Smooth muscle cell (in vitro differentiated cells): ENCODE data around the gene HCK. TPM values are rescaled to one million over a fixed set of nuclear protein-coding genes. Genes with fewer than 3 reads are reported as not detected.
"Not testable (repeated sequence)": the region's sequence is repeated elsewhere in the genome, so short reads cannot be mapped to it uniquely, and the experiment has no call there.

Source experiments
- DNase-seq: peaks from one replicate; lab custom pipeline; 2025; ENCODE audit not compliant: unreplicated experiment; lab: John Stamatoyannopoulos, UW
- H2AFZ ChIP-seq: fragments of 200-600 bp; sonication (generic); 2 replicates; pipeline ENCODE4 v1.6.0; 2016; ENCODE audit warnings: antibody characterized with exemption, low read depth, mild to moderate bottlenecking
- H3F3A ChIP-seq: fragments of 200-600 bp; sonication (generic); 2 replicates; pipeline ENCODE4 v1.6.0; 2017; ENCODE audit warnings: antibody characterized with exemption, low read depth
- H3K27ac ChIP-seq: fragments of 200-600 bp; sonication (generic); 2 replicates; pipeline ENCODE4 v1.5.1; 2016; ENCODE audit warnings: low read depth, mild to moderate bottlenecking
- H3K27me3 ChIP-seq: fragments of 200-600 bp; sonication (generic); 2 replicates; pipeline ENCODE4 v1.6.1; 2016; ENCODE audit warnings: low read depth, mild to moderate bottlenecking
- H3K36me3 ChIP-seq: fragments of 200-600 bp; sonication (generic); 2 replicates; pipeline ENCODE4 v1.5.1; 2016; ENCODE audit warnings: low read depth
- H3K4me1 ChIP-seq: fragments of 200-600 bp; sonication (generic); 2 replicates; pipeline ENCODE4 v1.5.1; 2016; ENCODE audit warnings: low read depth
- H3K4me2 ChIP-seq: fragments of 200-600 bp; sonication (generic); 2 replicates; pipeline ENCODE4 v1.6.0; 2016; ENCODE audit warnings: mild to moderate bottlenecking
- H3K4me3 ChIP-seq: fragments of 200-600 bp; sonication (generic); 2 replicates; pipeline ENCODE4 v1.5.1; 2016; ENCODE audit warnings: mild to moderate bottlenecking
- H3K79me2 ChIP-seq: fragments of 200-600 bp; sonication (generic); 2 replicates; pipeline ENCODE4 v1.6.0; 2016; ENCODE audit warnings: low read depth, mild to moderate bottlenecking
- H3K9ac ChIP-seq: fragments of 200-600 bp; sonication (generic); 2 replicates; pipeline ENCODE4 v1.6.0; 2016; ENCODE audit warnings: low read depth
- H3K9me3 ChIP-seq: fragments of 200-600 bp; sonication (generic); replicated peaks from 2 replicates; pipeline ENCODE4 v1.5.1; 2016; ENCODE audit warnings: low read depth
- H4K20me1 ChIP-seq: fragments of 200-600 bp; sonication (generic); 2 replicates; pipeline ENCODE4 v1.6.0; 2016; ENCODE audit warnings: low read depth
- WGBS: methylation state at CpG from one replicate; pipeline ENCODE4 v1.1.7; 2016; ENCODE audit warnings: low lambda C conversion rate; 5-methylcytosine and 5-hydroxymethylcytosine counted together
- polyA plus RNA-seq: library from polyadenylated mRNA; unstranded; fragments of >200 nt; fragmentation: Nextera tagmentation; extraction: Ambion mirVana; gene quantifications from 2 replicates; pipeline ENCODE4 v1.2.1, GENCODE V29; 2016
- total RNA-seq: library from RNA; depleted of rRNA; stranded (reverse); fragments of >200 nt; gene quantifications from 2 replicates; pipeline ENCODE4 v1.2.3, GENCODE V29; 2014
- TF ChIP-seq, protein P1 (sequence below): fragments of 200-600 bp; sonication (generic); IDR thresholded peaks from 2 replicates; pipeline ENCODE4 v1.5.1; 2017; ENCODE audit warnings: borderline replicate concordance, mild to moderate bottlenecking, antibody characterized with exemption; ENCODE audit not compliant: insufficient read depth, poor library complexity, severe bottlenecking

Gene HCK
- total and polyA plus RNA-seq, 2 experiments from 2014 or later = 2.0 to 2.4 TPM

DNA sequence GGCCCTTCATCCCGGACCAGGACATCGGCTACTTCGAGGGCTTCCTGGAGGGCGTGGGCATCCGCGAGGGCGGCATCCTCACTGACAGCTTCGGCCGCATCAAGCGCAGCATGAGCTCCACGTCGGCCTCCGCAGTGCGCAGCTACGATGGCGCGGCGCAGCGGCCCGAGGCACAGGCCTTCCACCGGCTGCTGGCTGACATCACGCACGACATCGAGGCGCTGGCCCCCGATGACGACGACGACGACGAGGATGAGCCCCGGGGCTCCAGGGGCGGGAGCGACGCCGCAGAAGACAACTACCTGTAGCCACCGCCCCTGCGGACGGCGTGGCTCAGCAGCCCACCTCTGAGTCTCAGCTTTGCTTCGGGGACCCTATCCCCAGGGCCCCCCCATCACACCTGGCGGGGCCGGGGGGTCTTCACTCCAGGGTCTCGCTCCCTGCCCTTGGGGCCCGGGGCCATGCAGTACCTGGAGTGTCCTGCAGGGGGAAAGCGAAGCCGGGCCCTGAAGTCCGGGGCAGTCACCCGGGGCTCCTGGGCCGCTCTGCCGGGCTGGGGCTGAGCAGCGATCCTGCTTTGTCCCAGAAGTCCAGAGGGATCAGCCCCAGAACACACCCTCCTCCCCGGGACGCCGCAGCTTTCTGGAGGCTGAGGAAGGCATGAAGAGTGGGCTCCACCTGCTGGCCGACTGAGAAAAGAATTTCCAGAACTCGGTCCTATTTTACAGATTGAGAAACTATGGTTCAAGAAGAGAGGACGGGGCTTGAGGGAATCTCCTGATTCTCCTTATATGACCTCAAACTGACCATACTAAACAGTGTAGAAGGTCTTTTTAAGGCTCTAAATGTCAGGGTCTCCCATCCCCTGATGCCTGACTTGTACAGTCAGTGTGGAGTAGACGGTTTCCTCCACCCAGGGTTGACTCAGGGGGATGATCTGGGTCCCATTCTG is 20.8 kb upstream of the HCK start:
- Histone ChIP-seq H3K4me2 (peak overlapping the region; percentile 87), H3K4me3 (peak overlapping the region; percentile 47), H3K9me3 (no peaks in the 10 kb centered on the region), H3K27ac (no peak overlapping the region), H3F3A (no peaks in the 10 kb centered on the region), H3K79me2 (no peaks in the 10 kb centered on the region), H3K36me3 (no peaks in the 10 kb centered on the region), H2AFZ (peak overlapping the region; percentile 60), H3K9ac (no peak overlapping the region), H3K4me1 (no peaks in the 10 kb centered on the region), H3K27me3 (peaks cover 32% of the 10 kb centered on the region), H4K20me1 (no peaks in the 10 kb centered on the region)
- TF ChIP-seq, protein P1, sequence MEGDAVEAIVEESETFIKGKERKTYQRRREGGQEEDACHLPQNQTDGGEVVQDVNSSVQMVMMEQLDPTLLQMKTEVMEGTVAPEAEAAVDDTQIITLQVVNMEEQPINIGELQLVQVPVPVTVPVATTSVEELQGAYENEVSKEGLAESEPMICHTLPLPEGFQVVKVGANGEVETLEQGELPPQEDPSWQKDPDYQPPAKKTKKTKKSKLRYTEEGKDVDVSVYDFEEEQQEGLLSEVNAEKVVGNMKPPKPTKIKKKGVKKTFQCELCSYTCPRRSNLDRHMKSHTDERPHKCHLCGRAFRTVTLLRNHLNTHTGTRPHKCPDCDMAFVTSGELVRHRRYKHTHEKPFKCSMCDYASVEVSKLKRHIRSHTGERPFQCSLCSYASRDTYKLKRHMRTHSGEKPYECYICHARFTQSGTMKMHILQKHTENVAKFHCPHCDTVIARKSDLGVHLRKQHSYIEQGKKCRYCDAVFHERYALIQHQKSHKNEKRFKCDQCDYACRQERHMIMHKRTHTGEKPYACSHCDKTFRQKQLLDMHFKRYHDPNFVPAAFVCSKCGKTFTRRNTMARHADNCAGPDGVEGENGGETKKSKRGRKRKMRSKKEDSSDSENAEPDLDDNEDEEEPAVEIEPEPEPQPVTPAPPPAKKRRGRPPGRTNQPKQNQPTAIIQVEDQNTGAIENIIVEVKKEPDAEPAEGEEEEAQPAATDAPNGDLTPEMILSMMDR = peak; percentile 98
- peak; percentile 27 for DNase-seq
- WGBS = 19% methylated on average over 59 of the region's 59 CpGs

DNA sequence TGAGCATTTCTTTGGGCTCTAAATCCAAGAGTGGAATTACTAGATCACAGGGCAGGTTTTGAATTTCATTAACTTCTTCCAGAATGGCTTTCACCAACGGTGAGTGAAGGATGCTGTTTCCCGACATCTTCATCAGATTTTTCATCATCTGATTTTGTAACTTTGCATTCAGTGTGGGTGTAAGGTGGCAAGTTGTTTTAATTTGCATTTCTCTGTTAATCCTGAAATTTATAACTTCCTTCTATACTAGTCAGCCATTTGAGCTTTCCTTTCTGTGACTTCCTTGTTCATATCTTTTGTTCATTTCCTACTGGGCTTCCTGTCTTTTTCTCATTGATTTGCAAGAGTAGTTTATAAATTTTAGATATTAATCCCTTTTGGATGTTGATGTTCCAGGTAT is 18.7 kb upstream of the HCK start:
- H4K20me1 ChIP-seq = no peaks in the 10 kb centered on the region
- H3K9me3 ChIP-seq = no peaks in the 10 kb centered on the region
- no peak overlapping the region for H3K27ac ChIP-seq
- no peak overlapping the region for H3K4me3 ChIP-seq
- no peak for DNase-seq
- H2AFZ ChIP-seq = no peak overlapping the region
- WGBS = 88% methylated on average over 2 of the region's 2 CpGs
- no peak overlapping the region for H3K9ac ChIP-seq
- no peaks in the 10 kb centered on the region for H3K4me1 ChIP-seq
- H3K27me3 ChIP-seq = peaks cover 32% of the 10 kb centered on the region
- no peaks in the 10 kb centered on the region for H3F3A ChIP-seq
- no peaks in the 10 kb centered on the region for H3K36me3 ChIP-seq
- TF ChIP-seq, protein P1 = no peak
- no peak overlapping the region for H3K4me2 ChIP-seq
- H3K79me2 ChIP-seq = no peaks in the 10 kb centered on the region

DNA sequence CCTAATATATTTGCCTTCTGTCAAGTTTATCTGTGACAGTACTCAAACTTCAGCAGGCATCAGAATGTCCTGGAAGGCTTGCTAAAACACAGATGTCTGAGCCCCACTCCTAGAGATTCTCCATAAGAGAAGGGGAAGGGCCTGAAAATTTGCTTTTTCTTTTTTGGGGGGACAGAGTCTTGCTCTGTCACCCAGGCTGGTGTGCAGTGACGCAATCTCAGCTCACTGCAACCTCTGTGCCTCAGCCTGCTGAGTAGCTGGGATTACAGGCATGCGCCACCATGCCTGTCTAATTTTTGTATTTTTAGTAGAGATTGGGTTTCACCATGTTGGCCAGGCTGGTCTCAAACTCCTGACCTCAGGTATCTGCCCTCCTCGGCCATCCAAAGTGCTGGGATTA is 18.3 kb upstream of the HCK start:
- H3K4me1 ChIP-seq, H3K4me2 ChIP-seq, H3K79me2 ChIP-seq, H3F3A ChIP-seq, H2AFZ ChIP-seq, H3K27ac ChIP-seq, H3K9me3 ChIP-seq, H3K4me3 ChIP-seq, H4K20me1 ChIP-seq, H3K9ac ChIP-seq, DNase-seq, H3K36me3 ChIP-seq: not testable (repeated sequence)
- H3K27me3 ChIP-seq = peaks cover 32% of the 10 kb centered on the region
- WGBS = 91% methylated on average over 3 of the region's 3 CpGs

DNA sequence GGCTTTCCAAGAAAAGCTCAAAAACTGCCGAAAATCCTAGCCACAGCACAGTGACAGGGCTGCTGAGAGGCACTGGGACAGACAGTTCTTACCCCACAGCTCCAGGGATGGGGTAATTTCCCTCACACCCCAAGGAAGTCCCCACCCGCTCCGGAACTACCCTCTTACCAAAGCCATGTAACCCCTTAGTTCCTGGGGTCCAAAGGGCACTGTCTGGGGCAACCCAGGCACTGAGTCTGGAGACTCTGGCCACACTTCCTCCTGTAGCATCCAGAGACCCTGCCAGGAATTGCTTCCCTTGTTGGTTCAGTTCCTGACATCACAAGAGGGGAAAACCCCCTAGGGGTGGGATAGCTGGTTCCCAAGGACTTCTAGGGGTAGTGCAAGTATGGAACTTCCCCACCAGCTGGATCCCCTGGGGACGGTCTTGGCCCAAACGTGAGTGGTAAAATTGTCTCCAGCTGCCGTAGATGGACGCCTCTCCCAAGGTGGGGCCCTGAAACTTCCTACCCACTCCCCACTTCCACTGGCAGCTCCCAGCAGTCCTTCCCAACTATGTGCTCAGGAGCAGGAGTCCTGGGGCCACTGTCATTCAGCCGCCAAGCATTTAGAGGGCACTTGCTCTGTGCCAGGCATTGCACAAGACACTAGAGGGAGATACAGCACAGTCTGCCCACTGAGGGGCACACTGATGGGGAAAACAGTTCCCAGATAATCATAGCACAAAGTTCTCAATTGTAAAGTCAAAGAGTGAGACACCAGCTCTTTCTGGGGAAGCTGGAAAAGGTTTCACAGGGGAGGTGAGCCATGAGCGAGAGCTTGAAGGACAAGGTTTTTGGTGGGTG is 17.2 kb upstream of the HCK start:
- Histone ChIP-seq H4K20me1 (no peaks in the 10 kb centered on the region), H3K9ac (no peak overlapping the region), H3K27ac (no peak overlapping the region), H3K4me3 (no peak overlapping the region), H3F3A (no peaks in the 10 kb centered on the region), H2AFZ (no peak overlapping the region), H3K79me2 (no peaks in the 10 kb centered on the region), H3K36me3 (no peaks in the 10 kb centered on the region), H3K4me1 (no peaks in the 10 kb centered on the region), H3K4me2 (no peak overlapping the region), H3K9me3 (no peaks in the 10 kb centered on the region), H3K27me3 (peaks cover 32% of the 10 kb centered on the region)
- TF ChIP-seq, protein P1 = peak; percentile 27
- 76% methylated on average over 9 of the region's 9 CpGs for WGBS
- no peak for DNase-seq
